Measurements from ENCODE around the gene DOK7.
"Not testable (repeated sequence)": the region's sequence is repeated elsewhere in the genome, so short reads cannot be mapped to it uniquely, and the experiment has no call there.

DOK7 gene

GRCh38 chr4:3444351-3445110 lies 18.6 kb upstream of the DOK7 start:
- DNase-seq, result no peak

- DNase-seq, result no peak
These were observed 17.8 kb upstream of the DOK7 start for GRCh38 chr4:3445111-3445820.

DNA sequence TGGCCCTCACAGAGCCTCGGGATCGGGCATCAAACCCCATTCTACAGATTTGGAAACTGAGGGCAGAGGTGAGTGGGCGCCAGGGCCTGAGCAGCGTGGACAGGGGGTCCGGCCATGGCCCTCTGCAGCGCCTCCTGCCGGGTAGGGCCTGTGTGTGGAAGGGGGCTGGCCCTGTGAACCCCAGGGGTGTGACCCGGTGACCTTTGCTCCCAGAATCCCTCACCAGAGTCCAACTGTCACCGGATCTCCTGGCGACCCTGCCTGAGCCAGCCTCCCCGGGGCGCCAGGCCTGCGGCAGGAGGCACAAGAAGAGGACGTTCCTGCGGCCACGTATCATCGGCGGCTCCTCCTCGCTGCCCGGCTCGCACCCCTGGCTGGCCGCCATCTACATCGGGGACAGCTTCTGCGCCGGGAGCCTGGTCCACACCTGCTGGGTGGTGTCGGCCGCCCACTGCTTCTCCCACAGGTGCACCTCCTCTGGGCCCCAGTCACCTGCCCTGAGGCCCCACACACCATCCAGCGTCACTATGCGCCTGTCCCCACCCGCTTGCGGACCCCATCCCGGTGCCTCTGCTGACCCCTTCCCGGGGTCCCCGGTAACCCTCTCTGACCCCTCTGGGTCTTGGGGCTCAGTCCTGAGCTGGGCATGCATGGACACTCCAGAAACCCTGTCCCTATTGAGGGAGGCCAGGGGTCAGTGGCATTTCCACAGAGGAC lies 17.1 kb upstream of the DOK7 start:
- no peak for DNase-seq

DNA sequence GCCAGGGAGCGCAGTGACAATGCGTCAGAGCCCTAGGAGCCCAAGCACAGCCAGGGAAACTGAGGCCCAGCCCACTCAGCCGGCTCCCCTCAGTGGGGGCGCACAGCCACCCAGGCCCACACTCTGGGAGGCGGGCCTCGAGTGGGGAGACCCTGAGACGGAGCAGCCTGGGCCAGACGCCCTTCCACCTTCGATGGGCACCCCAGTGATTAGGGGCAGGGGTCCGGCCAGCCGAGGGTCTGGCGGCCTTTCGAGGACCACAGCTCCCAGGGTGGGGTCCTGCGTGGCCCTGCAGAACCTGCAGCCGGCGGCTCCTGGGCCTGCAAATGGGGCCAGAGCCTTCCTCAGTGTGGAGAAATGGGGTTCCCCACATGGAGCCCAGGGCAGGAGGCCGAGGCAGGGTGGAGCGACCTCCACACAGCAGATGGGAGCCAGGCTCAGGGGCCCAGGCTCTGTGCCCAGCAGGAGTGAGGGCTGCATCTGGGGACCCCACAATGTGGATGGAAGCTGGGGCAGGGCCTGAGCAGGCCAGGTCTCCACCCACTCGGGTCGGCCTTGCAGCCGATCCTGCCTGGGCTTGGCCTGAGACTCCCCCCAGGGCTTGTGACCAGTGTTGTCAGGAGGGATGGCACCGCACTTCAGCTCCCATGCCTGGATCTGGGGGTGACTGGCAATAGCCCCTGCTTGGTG lies 16.3 kb upstream of the DOK7 start:
- DNase-seq, result no peak

DNA sequence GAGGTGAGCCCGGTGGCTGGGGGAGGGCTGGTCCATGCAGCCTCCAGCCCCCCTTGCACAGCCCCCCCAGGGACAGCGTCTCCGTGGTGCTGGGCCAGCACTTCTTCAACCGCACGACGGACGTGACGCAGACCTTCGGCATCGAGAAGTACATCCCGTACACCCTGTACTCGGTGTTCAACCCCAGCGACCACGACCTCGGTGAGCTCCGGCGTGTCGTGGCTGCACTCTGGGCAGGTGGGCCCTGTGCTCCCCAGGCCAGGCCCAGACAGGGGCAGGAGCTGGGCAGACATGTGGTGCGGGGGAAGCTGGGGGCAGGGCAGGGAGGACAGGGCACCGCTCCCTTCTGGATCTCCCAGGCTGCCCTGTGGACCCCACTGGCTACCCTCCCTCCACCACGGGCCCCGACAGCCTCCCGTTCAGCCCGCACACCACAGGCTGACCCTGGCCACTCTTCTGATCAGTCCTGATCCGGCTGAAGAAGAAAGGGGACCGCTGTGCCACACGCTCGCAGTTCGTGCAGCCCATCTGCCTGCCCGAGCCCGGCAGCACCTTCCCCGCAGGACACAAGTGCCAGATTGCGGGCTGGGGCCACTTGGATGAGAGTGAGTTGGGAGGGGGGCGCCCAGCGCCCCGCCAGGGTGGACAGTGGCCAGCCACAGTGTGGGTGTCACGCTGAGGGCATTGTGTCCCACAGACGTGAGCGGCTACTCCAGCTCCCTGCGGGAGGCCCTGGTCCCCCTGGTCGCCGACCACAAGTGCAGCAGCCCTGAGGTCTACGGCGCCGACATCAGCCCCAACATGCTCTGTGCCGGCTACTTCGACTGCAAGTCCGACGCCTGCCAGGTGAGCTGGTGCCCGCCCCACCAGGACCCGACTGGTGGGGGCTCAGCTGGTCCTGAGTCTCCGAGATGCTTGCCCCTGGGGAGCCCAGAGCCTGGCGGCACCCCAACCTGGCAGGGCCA lies 15.4 kb upstream of the DOK7 start:
- no peak for DNase-seq

GRCh38 chr4:3449047-3449573 lies 14.0 kb upstream of the DOK7 start:
- no peak for DNase-seq

- no peak for DNase-seq
These were observed 13.3 kb upstream of the DOK7 start for GRCh38 chr4:3449574-3450534.

DNA sequence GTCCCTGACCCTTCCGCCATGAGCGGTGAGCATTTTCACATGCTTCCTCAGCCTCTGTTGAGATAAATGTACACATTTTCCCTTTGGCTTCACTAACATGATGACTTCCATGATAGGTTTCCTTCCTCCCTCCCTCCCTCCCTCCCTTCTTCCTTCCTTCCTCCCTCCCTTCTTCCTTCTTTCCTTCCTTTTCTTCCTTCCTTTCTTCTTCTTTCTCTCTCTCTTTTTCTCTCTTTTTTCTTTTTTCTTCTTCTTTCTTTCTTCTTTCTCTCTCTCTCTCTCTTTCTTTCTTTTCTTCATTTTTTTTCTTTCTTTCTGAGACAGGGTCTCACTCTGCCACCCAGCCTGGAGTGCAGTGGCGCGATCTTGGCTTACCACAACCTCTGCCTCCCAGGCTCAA lies 12.5 kb upstream of the DOK7 start:
- DNase-seq, result no peak

DNA sequence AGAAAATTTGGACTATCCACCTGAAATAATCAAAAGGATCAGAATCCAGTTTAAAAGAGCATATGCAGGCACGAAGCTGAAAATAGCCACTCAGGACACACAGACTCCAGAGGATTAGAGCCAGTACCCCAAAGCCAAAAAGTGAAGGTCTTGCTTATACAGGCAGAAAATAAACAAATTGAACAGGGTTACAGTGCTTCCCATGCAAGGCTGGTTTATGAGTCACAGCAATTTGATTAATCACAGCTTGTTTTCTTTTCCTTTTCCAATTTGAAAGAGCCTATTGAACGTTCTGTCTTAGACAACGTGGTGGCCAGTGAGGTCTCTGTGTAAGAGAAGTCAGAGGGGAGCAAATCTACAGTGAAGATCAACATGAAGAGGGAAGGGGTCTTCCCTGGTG lies 11.2 kb upstream of the DOK7 start:
- no peak for DNase-seq

- no peak for DNase-seq
These were observed 10.7 kb upstream of the DOK7 start for GRCh38 chr4:3452376-3452775.

DNA sequence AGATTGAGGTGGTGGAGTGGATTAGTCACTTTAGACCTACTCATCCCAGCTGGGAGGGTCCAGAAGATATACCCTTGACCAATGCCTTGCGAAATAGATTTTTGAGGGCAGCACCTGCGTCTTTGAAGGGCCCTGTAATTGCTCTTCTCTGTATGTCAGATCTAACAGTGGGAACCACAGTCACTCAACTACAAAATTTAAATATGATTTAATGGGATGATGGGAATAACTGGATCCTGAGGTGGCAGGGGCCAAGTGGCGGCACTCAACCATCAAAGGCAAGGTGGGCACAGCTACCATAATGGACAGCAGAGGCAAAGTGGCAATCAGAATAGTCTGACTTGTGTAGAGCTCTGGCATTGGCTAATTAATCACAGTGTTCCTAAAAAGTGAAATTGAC lies 7.5 kb upstream of the DOK7 start:
- not testable (repeated sequence) for DNase-seq

- DNase-seq, result no peak
These were observed 4.7 kb upstream of the DOK7 start for GRCh38 chr4:3458371-3458770.

DNA sequence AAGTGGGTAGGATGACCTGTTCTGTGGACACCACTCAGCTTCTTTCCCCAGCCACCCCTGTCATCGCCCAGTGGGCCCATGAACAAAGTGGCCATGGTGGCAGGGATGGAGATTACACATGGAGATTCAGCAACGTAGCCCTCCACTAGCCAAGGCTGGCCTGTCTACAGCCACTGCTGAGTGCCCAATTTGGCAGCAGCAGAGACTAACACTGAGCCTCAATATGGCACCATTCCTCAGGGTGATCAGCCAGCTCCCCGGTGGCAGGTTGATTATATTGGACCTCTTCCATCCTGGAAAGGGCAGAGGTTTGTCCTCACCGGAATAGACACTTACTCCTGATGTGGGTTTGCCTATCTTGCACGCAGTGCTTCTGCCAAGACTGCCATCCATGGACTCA lies 4.0 kb upstream of the DOK7 start:
- not testable (repeated sequence) for DNase-seq

GRCh38 chr4:3460926-3461325 lies 2.2 kb upstream of the DOK7 start:
- DNase-seq, result no peak

DNA sequence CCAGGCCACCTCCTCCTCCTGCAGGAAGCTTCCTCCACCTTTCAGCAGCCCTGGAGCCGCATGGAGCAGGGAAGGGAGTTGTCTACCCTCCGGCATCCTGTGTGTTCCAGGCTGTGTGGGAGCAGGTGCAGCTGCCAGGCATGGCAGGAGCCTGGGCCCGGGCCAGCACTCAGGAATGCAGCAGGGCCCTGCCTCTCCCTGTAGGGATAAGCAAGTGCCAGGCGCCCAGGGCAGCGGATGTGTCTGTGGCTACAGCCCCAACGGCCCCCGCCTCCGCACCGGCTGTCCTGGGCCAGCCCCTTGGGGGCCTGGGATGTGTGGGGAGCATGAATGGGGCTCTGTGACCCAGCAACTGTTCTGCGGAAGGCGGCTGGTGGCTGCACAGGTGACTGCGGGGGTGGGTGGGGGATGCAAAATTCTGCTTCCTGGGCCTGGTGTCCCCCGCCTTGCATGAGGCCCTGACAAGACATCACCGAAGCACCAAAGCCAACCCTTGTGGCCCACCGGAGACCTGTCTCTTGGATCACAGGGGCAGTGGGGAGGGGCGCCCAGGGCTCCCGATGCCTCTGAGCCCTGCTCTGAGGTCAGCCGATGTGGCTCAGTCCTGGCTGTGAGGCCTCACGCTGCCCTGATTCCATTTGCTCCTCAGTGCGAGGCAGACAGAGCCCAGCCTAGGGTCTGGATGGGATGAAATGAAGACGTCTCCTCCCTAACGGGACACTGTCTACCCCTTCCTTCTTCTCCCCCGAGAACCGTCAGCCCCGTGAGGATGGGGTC lies 1.4 kb upstream of the DOK7 start:
- DNase-seq, result no peak

DNA sequence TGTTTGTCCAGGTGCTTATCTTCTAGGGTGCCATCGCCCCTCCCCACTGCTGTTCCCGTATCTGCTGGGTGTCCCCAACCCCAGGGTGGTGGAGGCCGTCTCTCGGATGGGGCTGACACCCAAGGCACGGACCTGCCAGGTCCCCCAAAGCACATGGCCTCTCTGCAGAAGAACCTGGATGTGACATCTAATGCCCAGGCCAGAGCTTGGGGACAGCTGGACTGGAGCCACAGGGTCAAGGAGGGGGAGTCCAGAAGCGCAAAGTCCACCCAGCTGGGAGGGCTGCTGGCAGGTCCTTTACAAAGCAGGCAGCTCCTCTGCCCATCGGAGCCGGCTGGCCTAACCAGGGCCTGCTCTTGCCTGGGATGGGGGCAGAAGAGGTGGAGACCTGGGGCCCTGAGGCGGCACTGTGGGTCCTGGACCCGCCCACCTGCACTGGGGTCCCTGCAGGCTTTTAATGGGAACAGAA lies 751 bp upstream of the DOK7 start:
- no peak for DNase-seq

- DNase-seq, result no peak
These were observed 646 bp downstream of the DOK7 start for GRCh38 chr4:3463556-3464348.

- DNase-seq, result no peak
These were observed 1.3 kb downstream of the DOK7 start for GRCh38 chr4:3464349-3464905.
